ENCODE measurements around the gene STARD4.

STARD4 gene

DNA sequence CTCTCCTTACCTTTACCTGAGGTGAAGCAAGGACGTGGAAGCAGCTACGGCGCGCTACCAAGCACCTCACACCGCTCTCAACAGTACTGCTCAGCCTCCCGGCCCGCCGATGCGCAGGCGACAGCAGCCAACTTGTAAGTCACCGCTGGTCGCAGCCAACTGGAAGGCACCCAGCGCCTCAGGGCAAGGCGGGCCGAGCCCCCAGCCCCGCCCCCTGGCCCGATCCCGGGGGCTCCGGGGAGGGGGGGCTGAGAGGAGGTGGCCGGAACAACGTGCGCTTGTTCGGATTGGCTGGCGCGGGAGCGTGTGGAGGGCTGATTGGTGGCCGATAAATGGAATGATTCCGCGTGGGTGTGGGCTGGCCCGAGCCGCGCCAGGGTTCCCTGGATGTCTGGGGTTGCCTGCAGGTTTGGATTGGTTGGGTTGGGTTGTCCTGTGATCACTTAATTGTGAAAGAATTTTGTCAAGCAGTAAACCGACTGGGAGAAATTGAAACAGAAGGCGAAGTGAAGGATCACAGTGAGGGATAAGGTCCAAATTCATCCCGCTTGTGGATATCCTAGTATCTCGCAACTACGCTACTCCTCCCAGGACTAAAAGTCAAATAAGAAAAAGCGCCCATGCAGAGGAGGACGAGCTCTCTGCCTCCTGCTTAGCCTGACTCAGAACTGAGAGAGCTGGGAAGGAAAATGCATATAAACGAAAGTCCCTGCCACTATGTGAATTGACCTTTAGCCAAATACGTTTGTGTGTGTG lies at the start of gene STARD4:
TSS of gene STARD4 (minus strand) at position 161 of the 756 bp plus-strand sequence. CDS start 5,102 bp downstream, outside the sequence.
- DNase-seq (ENCODE audit: low read depth in 3 of 3) = peak; percentile 85 to 93 (median 91)

- DNase-seq (ENCODE audit: low read depth in 3 of 3) = no peak
Measured at GRCh38 chr5:111559680-111560079, 47.3 kb upstream of the STARD4 start.

GRCh38 chr5:111557686-111558085 lies 45.4 kb upstream of the STARD4 start:
- DNase-seq (ENCODE audit: low read depth in 3 of 3) = no peak

DNA sequence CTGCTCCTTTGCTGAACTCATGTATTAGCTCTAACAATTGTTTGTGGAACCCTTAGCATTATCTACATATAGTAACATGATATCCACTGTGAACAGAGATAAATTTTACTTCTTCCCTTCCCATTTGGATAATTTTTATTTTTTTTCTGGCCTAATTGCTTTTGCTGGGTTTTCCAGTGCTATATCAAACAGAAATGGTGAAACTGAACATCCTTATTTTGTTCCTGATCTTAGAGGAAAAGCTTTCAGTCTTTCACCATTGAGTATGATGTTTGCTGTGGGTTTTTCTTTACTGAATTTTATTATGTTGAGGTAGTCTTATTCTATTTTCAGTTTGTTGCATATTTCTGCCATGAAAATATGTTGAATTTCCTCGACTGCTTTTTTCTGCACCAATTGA lies 44.8 kb upstream of the STARD4 start:
- no peak for DNase-seq (ENCODE audit: low read depth in 3 of 3)

GRCh38 chr5:111556501-111556900 lies 44.2 kb upstream of the STARD4 start:
- DNase-seq (ENCODE audit: low read depth in 3 of 3) = no peak

DNA sequence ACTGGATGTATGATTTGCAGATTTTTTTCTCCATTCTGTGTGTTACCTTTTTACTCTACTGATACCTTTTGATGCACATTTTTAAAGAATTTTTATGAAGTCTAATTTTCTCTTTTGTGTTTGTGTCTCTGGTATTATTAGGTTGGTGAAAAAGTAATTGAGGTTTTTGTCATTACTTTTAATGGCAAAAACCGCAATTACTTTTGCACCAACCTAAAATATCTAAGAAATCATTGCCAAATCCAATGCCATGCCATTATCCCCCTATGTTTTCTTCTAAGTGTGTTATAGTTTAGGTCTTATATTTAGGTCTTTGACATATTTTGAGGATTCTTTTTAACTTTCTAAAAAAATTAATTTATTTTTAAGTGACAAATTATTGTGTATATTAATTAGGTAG lies 43.4 kb upstream of the STARD4 start:
- no peak for DNase-seq (ENCODE audit: low read depth in 3 of 3)

- DNase-seq (ENCODE audit: low read depth in 3 of 3) = no peak
Measured at GRCh38 chr5:111553868-111554267, 41.5 kb upstream of the STARD4 start.

DNA sequence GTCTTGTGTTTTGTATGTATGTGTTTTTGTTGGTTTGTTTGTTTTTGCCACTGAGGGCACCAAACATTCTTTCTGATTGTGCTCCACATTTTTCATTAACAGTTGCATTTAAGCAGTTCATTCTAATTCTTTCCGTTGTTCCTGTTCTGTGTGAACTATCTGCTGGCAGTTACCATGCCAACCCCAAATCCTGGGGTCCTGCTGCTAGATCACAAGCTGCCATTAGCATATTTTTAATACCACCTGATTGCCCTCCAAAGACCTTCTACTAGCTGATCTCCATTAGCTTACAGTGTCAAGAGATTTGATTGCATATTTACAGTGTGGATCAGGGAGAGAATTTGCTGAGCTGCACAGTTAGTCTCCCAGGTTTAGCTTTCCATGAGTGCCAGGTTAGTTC lies 40.6 kb upstream of the STARD4 start:
- DNase-seq (ENCODE audit: low read depth in 3 of 3) = no peak

- no peak for DNase-seq (ENCODE audit: low read depth in 3 of 3)
Measured at GRCh38 chr5:111552492-111552891, 40.2 kb upstream of the STARD4 start.

DNA sequence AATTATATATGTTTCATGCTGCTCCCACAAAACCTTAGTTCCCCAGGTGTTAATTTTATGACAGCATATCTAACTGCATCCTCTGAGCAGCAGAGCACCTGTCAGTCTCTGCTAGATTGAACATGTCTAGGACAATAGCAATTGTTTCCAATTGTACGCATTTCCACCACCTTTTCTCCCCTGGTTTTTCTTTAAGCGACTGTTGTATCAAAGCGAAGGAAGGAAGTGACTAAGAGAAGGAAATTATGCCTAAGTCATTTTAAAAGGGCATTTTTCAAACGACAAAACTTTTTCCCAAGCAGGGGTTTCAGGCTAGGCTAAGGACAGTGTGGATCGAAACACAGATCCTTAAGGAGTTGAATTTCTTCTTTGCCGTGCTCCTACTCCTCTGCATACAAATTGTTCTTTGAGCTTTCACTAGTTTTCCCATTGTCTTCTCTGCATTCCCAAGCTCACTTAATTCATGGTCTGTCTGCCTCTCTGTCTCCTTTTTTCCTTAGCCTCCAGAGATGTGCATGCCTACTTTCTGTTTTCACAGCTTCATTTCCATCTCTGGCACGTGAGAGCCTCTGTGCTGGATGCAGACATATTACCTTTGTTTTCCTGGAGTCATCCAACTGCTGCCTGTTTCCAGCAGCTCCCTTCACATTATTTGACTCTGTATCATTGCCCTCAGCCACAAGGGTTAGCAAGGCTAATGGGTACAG lies 39.4 kb upstream of the STARD4 start:
- no peak for DNase-seq (ENCODE audit: low read depth in 3 of 3)

GRCh38 chr5:111551161-111551560 lies 38.8 kb upstream of the STARD4 start:
- no peak for DNase-seq (ENCODE audit: low read depth in 3 of 3)

DNA sequence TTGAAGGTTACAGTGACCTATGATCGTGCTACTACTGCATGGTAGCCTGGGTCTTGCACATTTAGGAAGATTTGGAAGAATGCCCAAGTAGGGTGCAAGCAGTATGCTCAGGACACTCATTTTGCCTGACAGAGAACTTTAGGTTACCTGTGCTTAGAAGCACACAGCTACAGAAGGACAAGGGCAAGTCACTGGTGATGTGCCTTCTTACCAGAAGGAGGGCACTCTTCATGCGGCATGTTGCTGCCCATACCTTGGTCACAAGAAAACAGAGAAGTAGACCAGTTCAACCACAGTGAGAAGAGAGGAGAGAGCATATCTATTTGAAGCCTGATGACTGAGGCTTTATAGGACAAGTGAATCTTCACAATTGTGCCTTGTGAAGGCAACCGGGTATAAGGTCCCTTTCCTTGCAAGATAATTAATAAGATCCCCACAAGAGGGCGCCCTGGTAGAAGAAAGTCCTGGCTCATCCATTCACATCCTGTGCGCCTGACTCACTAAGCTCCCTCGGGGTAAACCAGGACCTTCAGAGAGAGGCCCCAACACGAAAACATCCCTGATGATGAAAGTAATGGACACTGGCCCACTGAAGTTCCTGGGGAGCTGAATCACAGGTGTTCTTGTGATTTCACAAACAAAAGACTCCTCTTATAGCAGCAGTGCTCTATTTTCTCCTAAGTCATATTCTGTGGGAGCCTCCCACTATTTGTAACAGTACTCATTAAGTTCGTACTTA lies 38.1 kb upstream of the STARD4 start:
- peak; percentile 37 to 74 (median 55) for DNase-seq (ENCODE audit: low read depth in 3 of 3)

- DNase-seq (ENCODE audit: low read depth in 3 of 3) = no peak
Measured at GRCh38 chr5:111548992-111549649, 36.8 kb upstream of the STARD4 start.

DNA sequence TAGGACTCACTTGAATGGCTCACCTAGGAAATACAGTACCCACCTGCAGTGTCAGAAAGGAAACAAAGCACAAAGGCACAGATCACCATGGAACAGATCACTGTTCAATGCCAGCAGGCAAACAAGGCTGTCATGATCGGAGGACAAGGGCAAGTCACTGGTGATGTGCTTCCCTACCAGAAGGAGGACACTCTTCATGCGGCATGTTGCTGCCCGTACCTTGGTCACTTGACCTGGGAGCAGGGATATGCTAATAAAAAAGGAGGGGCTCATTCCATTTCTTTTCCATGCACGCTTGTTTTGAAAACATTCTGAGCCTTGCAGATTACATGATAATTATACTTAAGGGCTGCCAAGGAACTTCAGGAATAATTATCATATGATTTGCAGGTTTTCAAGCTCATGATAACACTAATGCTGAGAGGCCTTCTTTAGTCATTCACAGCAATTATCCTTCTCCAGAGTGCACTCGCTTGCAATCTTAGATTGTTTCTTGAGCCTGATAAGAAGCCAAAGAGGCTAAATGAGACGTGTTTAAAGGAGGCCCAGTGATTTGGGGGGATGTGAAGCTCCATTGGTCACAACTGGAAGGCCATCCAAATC lies 36.1 kb upstream of the STARD4 start:
- no peak for DNase-seq (ENCODE audit: low read depth in 3 of 3)

- DNase-seq (ENCODE audit: low read depth in 3 of 3) = no peak
Measured at GRCh38 chr5:111545031-111545430, 32.7 kb upstream of the STARD4 start.

GRCh38 chr5:111537141-111538024 lies 25.0 kb upstream of the STARD4 start:
- DNase-seq (ENCODE audit: low read depth in 3 of 3) = no peak

DNA sequence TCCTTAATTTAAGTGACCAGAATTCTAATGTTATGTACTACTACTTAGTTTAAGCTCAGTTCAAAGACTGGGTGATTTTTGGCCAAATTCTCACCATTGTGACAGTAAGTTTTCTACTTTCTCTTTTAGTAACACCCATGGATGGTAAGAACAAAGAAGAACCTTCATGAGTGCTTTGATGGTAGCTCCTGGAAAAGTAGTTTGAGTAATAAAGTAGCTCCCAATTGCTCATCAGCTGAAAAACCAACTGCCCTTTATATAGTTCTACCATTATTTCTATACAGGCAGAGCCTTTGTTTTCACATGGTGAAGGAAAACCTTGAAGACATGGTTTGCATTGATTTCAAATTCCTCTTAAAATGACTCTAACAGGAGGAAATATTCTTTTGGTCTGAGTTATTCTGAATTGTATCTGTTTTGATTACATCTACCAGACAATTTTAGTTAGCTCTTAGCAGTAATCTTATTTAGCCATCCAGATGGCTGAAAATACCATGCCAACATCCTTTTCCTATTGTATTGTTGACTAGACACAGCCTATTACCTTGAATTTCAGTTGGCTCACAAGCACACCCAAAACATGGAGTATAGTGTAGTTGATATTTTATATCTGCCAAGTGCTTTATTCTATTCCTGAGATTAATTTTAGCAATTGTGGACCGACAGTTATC lies 23.7 kb upstream of the STARD4 start:
- no peak for DNase-seq (ENCODE audit: low read depth in 3 of 3)

- no peak for DNase-seq (ENCODE audit: low read depth in 3 of 3)
Measured at GRCh38 chr5:111532886-111533582, 20.7 kb upstream of the STARD4 start.

GRCh38 chr5:111530298-111530740 lies 18.0 kb upstream of the STARD4 start:
- DNase-seq (ENCODE audit: low read depth in 3 of 3) = peak; percentile 53 to 70 (median 63)
